ENCODE results near the gene RAB6B. TPM values are rescaled to one million over a fixed set of nuclear protein-coding genes. Genes with fewer than 3 reads are reported as not detected.

Gene RAB6B
- total RNA-seq: 1 to 10 TPM; 1.8 to 3.9 (median 3.4) TPM

DNA sequence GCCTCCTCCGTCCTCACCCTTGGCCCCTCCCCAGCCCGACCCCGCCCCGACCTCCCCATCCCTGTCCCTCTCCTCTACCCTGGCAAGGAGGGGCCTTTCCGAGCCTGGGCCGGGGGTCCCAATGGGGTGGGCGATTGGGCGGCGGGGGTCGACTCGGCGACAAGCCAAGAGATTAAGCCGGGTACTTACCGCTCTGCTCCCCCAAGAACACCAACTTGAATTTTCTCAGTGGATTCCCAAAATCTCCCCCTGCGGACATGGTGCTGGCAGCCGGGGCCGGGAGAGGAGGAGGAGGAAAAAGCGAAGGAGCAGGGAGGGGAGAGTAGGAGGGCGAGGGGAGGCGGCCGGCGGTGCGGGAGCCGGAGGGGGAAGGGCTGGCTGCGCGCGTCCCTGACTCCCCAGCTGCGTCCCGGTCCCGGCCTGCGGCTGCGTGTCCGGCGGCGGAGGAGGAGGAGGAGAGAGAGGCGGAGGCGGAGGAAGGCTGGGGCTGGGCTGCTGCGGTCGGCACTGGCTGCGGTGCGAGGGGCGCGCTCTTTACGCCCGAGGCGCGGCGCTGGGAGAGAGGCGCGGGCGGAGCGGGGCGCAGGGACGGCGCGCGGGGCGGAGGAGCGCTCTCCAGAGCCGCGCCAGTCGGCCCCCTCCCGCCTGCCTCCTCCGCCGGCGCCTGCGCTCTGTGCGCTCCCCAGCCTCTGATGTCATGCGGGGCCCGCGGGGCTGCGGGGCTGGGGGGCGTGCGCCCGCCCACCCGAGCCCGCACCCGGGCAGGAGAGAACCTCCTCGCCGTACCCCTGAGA lies at the start of gene RAB6B:
RAB6B (minus strand) TSS at position 675 of the 794 bp plus-strand sequence; CDS start at position 259, 416 bp downstream.
- DNase-seq (ENCODE audit: low spot score in 2 of 2): no peak
- H3K27me3 ChIP-seq: no peaks in the 10 kb centered on the region
- H3K36me3 ChIP-seq: no peaks in the 10 kb centered on the region
- TF ChIP-seq POLR2A (IDR thresholded peaks at IDR 0.05) (no peak), POLR2AphosphoS5 (IDR thresholded peaks at IDR 0.05) (no peak)
- TF ChIP-seq, protein P1, sequence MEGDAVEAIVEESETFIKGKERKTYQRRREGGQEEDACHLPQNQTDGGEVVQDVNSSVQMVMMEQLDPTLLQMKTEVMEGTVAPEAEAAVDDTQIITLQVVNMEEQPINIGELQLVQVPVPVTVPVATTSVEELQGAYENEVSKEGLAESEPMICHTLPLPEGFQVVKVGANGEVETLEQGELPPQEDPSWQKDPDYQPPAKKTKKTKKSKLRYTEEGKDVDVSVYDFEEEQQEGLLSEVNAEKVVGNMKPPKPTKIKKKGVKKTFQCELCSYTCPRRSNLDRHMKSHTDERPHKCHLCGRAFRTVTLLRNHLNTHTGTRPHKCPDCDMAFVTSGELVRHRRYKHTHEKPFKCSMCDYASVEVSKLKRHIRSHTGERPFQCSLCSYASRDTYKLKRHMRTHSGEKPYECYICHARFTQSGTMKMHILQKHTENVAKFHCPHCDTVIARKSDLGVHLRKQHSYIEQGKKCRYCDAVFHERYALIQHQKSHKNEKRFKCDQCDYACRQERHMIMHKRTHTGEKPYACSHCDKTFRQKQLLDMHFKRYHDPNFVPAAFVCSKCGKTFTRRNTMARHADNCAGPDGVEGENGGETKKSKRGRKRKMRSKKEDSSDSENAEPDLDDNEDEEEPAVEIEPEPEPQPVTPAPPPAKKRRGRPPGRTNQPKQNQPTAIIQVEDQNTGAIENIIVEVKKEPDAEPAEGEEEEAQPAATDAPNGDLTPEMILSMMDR (IDR thresholded peaks at IDR 0.05): no peak
- H3K9me3 ChIP-seq: no peaks in the 10 kb centered on the region
- peak within 1 kb of the TSS; percentile 65 to 93 (median 70) for H3K4me3 ChIP-seq
- H3K4me1 ChIP-seq: peaks cover 0 to 3% of the 10 kb centered on the region in 2 donors
- peak within 1 kb of the TSS; percentile 38 to 64 for H3K27ac ChIP-seq
- intact Hi-C loops (cut with DNase I; ENCODE audit: low total_unique reads): no loop called here

DNA sequence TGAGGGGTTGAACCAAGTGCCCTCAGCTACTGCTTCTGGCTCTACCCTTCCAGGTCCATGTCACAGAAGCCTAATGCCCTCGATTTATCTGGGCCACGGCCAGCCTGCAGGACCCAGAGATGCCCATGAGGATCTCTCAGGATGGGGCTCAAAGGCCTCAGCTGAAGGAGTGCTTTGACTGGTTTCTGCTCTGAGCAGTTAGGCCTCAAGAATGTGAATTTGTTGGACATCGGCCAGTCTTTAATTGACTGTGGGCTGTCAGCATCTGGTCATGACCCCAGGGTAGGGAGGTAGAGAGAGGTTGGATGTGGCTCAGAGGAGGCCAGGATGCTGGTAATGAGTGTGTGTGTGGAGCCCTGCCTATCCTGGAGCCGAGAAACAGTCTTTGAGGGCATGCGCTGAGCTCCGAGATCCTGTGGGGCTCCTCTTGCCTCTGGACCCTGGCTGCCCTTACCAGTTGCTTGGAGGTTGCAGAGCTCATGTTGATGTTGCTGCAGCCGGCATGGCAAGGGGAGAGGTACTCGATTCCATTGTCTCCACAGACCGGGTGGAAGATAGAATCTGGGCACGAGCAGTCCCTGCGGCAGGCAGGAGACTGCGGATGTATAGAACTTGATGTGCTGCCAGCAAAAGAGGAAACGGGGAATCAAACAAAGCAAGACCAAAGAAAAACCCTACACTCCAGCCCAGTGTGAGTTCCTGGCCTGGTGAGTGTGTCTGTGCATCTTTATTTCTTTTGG lies 49.1 kb upstream of the RAB6B start:
- Histone ChIP-seq H3K4me3 (no peak overlapping the region), H3K27ac (peak overlapping the region; percentile 84 to 85), H3K36me3 (no peaks in the 10 kb centered on the region), H3K27me3 (no peaks in the 10 kb centered on the region), H3K4me1 (peaks cover 4 to 42% of the 10 kb centered on the region in 2 donors), H3K9me3 (no peaks in the 10 kb centered on the region)
- intact Hi-C loops (cut with DNase I; ENCODE audit: low total_unique reads): no loop called here
- DNase-seq (ENCODE audit: low spot score in 2 of 2): peak in 1 of 2 donors; percentile 80
- TF ChIP-seq POLR2A (IDR thresholded peaks at IDR 0.05) (no peak), POLR2AphosphoS5 (IDR thresholded peaks at IDR 0.05) (peak in 1 of 3 donors; percentile 71)
- TF ChIP-seq, protein P1 (IDR thresholded peaks at IDR 0.05): no peak

DNA sequence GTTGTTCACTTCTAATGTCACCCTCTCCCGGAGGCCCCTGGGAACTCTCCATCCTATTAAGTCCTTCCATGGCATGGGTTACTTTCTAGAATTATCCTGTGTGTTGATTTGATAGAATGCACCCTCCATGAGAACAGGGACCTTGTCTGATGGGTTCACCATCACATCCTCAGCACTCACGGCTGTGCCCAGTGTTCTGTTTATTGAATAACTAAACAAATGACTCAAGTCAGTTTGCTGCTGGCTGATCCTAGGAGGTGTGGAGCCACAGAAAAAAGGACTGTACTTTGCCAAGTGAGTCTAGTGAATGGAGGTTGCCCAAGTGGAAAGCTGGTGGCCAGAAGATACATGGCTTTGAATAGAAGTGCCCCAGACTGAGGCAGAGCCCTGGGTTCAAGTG lies 48.5 kb upstream of the RAB6B start:
- Histone ChIP-seq H3K4me3 (no peak overlapping the region), H3K4me1 (peaks cover 4 to 42% of the 10 kb centered on the region in 2 donors), H3K9me3 (no peaks in the 10 kb centered on the region), H3K27me3 (no peaks in the 10 kb centered on the region), H3K27ac (peak overlapping the region; percentile 84 to 85), H3K36me3 (no peaks in the 10 kb centered on the region)
- intact Hi-C loops (cut with DNase I; ENCODE audit: low total_unique reads): no loop called here
- DNase-seq (ENCODE audit: low spot score in 2 of 2): no peak
- TF ChIP-seq POLR2AphosphoS5 (IDR thresholded peaks at IDR 0.05) (no peak), POLR2A (IDR thresholded peaks at IDR 0.05) (no peak)
- TF ChIP-seq, protein P1 (IDR thresholded peaks at IDR 0.05): no peak

DNA sequence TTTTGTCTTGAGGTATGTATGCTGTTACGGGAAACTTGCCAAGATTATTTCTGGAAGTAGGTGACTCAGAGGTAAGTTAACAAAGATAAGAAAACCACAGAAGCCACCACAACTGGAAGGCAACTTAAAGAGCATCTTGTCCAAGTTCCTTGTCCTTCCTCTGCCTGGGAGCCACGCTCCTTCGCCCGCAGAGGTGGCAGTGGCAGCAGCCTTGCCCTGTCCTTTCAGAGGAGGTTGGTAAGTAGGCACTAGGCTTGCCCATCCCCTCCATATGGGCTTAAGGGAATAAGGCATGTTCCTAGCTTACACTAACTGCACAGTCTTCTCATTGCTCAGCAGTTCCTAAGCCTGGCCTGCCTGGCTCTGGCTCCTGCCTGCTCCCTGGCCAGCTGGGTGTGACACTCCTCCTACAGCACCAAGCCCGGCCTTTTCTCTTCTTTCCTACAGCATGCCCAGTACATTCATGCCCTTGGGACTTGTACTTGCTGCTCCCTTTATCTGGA lies 48.0 kb upstream of the RAB6B start:
- H3K27me3 ChIP-seq: no peaks in the 10 kb centered on the region
- H3K4me1 ChIP-seq: peaks cover 4 to 42% of the 10 kb centered on the region in 2 donors

More for the DNA sequence above, 48.0 kb upstream of the RAB6B start:
- Histone ChIP-seq H3K9me3 (no peaks in the 10 kb centered on the region), H3K27ac (peak overlapping the region; percentile 84 to 85), H3K4me3 (no peak overlapping the region), H3K36me3 (no peaks in the 10 kb centered on the region)
- DNase-seq (ENCODE audit: low spot score in 2 of 2): peak in 1 of 2 donors; percentile 79
- intact Hi-C loops (cut with DNase I; ENCODE audit: low total_unique reads): no loop called here
- TF ChIP-seq, protein P1 (IDR thresholded peaks at IDR 0.05): no peak
- TF ChIP-seq POLR2A (IDR thresholded peaks at IDR 0.05): no peak

All from breast epithelium (tissue), 4 donors.